GM21526 (cell line): ENCODE measurements around the gene THSD7A.

ENCODE experiments used
- ATAC-seq: cut with Tn5 transposase; IDR thresholded peaks from one replicate; pipeline ENCODE4 v1.9.1; 2021; ENCODE audit warnings: moderate library complexity; ENCODE audit not compliant: unreplicated experiment, low FRiP score

The THSD7A gene

DNA sequence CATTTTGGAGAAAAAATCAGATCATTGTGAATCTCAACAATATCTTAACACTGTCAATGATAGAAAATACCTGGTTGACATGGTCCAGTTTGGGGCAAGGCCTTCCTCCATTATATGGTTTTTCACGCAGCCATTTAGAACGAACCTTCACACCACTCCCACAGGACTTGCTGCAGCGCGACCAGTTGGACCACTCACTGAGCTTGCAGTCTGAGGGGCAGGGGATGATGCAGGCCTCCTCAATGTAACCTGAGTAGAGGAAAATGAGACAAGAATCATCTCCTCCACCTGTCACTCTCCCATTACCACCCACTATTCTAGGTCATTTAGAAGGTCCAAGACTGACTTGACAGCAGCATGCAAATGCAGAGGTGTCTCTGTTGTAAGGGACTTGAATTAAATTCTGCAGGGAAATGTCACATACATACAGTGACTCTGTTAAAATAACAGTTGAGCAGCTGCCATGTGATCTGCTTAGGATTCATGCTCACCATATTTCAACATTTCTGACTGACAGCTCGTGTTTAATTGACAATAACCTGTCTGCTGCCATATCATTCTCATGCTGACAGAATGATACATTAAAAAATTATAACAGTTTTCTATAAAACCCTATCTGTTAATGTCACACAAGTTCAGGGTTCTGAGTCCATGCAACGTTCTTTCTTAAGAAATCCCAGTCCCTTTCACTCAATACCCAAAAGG lies 403.0 kb downstream of the THSD7A start:
- ATAC-seq, result no peak

DNA sequence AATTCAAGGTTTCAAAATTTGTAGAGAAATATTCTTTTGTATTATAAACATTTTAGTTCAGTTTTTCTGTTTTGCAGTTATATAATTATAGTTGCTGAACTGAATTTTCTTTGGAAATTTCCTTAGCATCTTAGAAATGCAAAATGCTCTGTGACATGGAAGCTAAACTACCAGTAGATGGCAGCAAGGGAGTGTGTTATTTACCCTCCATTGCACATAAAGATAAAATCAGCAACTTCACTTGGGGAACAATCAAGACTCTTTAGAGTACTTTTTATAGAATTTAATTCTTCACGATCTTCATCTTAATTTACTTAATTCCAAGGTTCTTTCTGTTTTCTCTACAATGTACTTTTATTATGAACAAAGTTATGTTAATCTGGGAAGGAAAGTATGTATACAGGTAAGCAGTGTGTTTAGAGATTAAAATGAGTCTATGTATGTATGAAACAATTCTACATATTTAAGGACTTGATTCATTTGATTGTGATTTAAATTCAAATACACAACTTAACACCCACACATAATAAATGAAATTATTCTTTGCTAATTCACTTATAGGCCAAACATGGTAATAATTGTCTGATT lies 404.2 kb downstream of the THSD7A start:
- ATAC-seq, result peak; percentile 68

DNA sequence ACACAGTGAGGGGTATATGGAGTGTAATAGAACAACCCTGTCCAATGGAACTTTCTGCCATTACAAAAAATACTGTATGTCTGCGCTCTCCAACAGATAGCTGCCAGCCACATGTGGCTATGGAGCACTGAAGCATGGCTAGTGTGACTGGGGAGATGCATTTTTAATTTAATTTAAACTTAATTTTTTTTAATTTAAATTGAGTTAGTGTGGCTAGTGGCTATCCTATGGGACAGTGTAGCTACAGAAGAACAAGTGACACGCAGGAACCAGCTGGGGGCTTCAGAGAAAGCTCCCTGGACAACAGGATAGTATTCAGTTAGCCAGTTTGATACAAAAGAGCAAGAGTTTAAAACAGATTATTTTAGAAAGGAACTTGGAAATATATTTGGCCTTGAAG lies 408.0 kb downstream of the THSD7A start:
- ATAC-seq, result no peak

DNA sequence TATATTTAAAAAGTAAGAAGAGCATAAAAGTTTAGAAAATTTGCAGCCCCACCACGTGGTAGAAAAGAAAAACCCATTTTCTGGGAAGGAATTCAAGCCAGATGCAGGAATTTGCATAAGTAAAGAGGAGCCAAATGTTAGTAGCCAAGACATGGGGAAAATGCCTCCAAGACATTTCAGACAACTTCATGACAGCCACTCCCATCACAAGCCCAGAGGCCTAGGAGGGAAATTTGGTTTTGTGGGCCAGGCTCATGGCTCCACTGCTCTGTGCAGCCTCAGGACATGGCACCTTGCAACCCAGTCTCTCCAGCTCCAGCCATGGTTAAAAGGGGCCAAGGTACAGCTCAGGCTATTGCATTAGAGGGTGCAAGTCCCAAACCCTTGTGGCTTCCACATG lies 411.9 kb downstream of the THSD7A start:
- no peak for ATAC-seq

DNA sequence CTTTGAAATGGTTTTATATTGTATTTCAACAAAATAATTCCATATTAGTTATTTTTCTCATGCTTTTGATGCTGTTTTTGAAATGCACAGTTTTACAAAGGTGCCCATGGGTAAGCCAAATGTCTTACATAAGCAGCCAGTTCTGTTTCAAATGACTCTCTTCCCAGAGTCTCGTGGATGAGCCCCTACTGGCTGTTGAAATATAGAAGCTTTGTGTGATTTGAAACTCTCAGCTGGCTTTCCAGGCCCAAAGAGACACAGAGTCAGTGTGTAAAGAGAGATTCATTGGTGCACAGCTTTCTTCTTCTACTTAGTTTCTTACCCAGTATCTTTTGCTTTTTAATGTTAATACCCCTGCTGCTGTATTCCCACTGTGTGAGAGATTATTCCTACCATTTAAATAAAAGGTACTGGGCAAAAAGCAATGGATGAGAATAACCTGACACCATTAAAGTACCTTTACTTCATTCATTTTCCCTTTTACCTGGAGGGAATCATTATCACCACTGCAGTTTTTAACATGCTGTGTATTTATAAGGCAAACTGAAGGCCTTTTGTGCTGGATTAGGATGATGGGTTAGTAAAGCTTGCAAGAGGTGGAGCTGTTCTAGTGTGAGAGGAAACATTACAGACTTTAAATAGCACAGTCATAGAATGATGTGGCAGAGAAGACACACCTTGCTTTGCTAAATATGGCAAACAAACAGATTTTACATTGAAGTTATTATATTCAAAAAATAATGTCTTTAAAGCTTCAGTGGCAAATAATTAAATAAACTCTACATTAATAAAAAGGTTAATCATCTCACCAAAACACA lies 415.1 kb downstream of the THSD7A start:
- ATAC-seq, result no peak

DNA sequence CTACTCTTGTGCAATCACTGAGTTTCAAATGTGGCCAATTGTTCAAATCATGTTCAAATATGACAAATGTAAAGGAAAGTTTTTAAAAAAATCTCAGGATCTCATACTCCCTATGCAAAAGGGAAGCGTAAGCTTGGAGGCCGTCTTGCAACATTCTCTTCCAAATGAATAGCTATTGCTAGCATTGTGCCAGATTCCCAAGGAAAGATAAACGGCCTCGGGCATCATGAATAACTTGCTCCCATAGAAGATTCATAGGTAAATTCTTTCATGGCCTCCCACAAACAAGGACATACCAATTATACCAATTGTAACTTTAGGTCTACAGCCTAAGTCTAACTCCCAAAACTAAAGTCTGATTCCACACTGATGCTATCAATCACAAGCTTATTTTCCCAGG lies 416.9 kb downstream of the THSD7A start:
- no peak for ATAC-seq

DNA sequence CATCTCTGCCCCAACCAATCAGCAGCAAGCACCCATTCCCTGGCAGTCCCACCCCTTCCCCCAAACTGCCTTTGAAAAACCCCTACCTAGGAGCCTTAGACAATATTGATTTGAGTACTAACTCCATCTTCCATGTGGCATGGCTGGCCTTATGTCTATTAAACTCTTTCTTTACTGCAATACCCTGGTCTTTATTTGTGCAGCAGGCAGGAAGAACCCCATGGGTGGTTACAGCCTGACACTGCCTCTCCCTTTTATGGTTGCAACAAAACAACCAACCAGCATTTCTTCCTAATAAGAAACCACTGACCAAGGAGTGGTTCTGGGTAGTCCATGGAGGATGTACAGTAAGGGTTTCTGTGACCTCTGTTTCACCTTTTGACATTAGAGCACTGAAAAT lies 418.1 kb downstream of the THSD7A start:
- no peak for ATAC-seq

DNA sequence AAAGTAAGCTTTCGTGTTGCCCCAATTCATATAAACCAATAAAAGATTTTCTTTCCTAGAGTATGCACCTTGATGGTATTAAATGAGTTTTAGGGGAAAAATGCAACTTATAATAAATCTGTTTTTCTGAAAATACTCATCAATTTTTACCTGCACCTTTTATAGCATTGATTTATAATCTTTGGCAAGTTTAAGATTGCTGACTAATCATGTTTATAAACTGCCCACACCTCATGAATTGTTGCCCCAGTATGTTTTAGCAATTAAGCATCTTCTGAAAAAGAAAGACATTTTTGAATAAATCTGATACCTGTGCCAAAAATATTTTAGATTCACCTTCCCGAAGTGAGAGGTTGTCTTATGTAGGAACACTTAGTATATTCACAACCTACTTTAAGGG lies 420.0 kb downstream of the THSD7A start:
- no peak for ATAC-seq

DNA sequence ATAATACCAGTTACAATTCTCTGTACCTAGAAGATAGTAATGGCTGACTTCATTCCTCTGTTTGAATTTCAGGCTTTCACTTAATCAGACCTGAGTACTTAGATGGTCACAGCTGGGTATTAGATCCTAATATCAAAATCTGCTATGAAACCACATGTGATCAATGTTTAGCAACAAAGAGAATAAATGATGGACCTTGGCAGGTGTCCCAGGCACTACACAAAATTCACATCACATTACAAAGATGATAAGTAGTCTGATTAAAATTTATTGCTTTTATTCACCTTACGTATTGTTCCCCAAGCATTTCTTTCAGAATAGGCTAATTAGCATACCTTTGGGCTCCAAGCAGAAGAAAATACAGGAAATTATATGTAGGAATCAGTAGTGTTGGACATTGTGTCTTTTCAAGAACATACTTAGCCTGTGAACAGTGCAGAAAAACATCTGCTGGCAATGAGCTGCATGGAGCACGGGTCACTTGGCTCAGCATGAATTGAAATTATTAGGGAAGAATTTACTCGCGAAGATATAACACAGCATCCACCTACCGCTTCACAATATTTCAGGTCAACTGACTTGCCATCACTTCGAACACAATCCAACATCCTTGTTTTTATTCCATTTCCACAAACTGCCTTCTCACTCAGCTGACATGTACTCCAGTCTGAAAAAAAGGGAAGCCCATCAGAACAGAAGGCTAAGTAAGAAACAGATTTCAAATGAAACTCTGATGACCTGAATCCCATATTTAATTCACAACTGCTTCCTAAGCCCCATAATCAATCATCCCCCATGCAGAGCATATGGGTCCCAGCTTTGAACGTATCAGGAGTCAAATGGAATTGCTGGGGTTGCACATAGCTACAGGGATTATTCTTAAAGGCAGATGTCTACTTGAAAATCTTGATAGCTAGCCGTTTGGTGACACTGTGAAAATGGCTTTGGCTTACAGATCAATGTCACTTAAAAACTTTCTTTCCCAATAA lies 421.0 kb downstream of the THSD7A start:
- no peak for ATAC-seq

DNA sequence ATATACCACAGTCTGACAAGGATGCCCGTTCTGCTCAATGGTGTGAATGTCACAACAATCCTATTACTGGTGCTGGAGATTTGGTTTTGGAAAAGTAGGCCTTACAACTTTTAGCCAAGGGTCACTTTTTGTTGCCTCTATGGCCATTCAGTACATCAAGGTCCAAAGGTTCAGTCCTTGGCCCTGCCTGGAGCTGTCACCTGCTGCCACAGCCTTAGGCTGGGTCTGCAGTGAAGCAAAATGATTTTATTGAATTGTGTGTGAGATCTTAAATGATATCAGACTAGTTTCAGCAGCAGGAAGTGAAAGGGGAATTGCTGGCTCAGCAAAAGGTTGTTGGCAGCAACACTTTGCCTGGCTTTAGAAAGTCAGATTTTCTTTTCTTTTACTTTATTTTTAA lies 427.6 kb downstream of the THSD7A start:
- no peak for ATAC-seq

DNA sequence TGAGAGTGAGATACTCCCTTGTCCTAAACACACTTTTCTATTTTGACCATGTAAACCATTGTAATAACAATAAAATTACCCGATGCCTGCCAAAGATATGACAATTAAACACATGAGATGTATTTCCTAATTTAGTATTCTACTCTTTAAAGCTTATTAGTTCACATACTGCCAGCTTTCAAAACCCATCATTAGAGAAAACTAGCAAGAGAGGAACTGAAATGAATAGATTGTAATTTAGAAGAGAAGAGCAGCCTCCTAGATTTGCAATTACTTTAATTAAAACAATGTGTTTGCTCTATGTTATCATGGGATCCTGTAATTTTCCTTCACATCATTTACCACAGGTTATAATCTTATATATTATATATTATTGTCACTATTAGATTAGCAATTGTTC lies 428.2 kb downstream of the THSD7A start:
- no peak for ATAC-seq

DNA sequence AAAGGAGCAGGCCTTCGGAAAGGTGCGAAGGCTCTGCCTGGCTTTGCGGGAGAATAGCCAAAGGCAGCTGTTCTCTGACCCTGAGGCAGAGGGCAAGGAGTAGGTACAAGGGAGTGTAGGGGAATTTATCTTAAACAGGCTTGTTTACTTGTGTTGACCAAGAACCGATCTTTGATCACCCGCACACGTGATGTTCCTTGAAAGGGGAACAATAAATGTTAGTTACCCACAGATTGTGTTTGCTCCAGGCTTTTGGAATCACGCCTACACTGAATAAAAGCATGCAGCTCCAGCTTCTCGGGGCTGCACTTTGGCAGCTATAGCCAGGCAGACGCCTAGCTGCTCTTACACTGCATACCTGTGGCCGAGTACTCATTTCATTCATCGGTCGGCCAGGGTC lies 437.6 kb downstream of the THSD7A start:
- no peak for ATAC-seq

DNA sequence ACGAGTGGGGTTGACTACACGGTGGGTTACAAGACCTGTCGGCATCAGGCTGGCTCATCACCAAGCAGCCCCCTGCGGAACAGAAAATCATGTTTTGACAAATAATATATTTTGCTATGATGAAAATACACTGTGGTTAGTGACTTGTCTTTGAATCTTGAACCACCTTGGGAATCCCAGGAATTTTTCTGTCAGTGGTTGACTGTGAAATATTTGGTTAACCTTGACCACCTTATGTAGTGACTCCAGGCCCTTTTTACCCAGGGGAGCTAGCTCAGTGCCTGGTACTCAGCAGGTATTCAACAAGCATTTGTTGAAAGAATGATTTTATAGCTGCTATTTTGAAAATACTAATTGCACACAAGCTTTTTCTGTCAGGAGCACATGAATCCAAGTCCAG lies 452.4 kb downstream of the THSD7A start:
- ATAC-seq, result no peak

DNA sequence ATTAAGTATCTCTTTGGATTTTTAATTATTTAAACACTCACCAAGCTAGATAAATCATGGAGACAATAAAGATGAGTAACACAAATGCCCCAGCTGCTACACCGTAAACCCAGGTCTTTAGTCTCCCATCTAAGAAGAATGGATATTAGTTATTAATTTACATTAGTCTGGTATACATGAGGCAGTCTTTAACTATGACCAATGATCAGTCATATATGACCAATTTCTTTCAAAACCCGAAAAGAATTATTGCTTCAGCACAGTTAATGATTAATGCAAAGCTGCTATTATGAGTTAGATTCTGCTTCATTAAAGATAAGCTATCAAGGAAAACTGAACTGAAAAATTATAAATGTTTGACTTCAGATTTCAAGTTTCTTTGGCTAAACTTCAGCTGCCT lies 455.5 kb downstream of the THSD7A start:
- ATAC-seq, result no peak

DNA sequence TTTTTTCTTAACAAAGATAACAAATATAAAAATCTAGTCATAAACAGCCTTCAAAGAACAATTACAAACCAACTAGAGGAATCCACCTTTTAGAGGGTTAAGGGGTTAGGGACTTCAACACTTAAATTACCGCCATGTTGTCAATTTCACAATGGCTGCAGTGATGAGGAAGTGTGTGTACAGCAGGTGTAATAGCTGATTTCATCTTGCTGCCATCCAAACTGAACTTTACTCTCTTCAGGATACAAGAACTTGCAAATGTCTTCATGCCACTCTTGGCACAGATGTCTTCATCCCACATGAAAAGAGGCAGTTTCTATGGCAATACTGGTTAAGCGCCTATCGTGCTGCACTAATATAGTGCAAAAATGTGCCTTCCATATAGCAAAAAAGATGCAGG lies 457.4 kb downstream of the THSD7A start:
- ATAC-seq, result no peak

DNA sequence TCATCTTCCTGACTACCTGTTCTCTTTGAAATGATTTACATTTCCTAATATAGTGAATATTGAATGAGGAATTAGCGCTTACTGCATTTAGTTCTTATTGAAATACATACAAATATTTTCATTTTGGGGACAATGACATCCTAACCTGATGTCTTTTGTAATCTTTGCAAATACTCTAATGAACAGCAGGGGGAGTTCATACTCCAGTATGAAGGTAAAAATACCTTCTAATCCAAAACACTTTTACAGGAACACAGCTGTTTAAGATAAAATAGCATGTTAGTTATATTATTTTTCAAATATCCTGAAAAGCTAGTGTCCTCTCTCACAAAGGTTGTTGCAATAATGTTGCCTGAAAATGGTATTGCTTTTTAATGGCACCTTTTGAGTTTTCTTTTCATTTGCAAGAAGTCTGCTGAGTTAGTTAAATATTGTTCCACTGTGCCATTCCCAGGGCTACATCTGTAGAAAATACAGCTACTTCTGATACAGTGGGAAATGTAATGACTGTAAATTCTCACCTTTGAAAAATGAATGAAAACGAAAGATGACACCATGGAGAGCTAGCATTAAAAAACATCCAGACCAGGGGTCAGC lies 458.4 kb downstream of the THSD7A start:
- ATAC-seq, result peak; percentile 60

DNA sequence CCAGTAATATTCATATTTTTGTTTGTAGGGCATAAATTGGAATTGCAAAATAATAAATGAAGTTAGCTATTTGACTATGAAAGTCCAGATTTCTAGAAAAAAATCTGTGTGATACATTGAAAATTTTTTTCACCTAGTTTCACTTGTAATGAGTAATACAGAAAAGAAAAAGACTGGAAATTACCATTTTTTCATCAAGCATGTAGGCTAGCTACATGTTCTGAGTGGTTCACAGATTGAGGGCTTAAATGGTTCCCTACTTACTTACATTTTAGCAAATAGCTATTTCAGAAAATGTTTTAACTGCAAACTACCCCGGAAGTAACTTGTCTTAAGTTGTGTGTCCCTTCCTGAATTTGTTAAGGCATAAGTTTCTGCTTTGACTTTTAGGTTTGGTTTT lies 462.3 kb downstream of the THSD7A start:
- ATAC-seq, result no peak

DNA sequence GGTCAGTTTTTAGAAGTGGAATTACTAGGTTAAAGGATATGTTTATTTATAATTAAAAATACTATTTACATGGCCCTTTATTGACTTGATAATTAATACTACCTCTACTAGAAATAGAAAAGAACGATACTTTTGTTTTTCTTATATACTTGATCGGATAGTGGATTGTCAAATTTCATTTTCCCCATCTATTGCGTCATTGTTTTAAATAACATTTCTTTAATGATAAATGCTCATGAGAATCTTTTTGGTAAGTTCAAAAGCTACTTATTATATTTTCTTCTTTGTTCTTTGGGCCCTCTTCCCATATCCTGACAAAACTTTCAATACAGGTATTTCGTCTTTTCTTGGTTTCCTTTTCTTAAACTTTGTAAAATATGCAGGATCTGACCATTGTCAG lies 465.9 kb downstream of the THSD7A start:
- no peak for ATAC-seq

DNA sequence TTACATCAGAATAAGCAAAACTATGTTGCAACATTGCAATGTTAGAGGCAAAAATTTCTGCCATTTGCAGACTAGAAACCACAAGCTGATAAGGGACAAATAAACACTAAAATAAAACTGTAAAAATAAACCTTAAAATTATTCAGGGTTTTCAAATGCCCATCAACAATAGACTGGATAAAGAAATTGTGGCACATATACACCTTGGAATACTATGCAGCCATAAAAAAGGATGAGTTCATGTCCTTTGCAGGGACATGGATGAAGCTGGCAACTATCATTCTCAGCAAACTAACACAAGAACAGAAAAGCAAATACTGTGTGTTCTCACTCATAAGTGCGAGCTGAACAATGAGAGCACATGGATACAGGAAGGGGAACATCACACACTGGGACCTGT lies 473.4 kb downstream of the THSD7A start:
- no peak for ATAC-seq

DNA sequence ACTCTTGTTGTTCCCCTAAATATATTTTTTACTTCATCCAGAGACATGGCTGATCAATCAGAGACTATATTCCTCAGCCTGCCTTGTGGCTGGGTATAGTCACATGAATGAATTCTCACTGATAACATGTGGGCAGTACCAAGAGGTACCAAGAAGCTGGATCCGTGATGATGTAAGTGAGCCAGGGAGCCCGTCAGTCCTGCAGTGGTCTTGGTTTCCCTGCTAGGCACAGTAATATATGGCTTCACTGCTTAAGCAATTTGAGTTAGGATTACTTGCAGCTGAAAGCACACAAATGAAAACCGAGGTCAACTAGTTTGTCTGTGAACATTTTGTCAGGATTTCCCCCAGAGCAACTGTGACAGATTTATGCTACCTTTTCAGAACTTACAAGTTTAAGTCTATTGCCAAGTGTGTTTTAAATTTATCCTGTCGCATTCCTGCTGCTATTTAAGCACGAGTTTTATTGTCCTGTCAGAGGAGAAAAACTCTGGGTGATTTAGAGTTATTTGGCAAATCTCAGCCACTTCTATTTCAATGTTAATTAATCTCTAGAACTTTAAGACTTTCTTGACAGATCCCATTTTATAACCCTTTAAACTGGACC lies 476.5 kb downstream of the THSD7A start:
- no peak for ATAC-seq
